Stimulated activated CD8-positive, alpha-beta memory T cell treated with anti-CD3 and anti-CD28 coated beads, Interleukin-2, amount 100 ng/mL, for 48 hours (primary cell): Measurements from ENCODE around the gene UBE2K.
"Not testable (repeated sequence)": the region's sequence is repeated elsewhere in the genome, so short reads cannot be mapped to it uniquely, and the experiment has no call there.

Experiments
- DNase-seq, 2 donors: peaks; one replicate each; pipeline ENCODE4 v3.0.0-alpha.2; 2020; ENCODE audit warnings: low read depth in 2 of 2

The UBE2K gene

DNA sequence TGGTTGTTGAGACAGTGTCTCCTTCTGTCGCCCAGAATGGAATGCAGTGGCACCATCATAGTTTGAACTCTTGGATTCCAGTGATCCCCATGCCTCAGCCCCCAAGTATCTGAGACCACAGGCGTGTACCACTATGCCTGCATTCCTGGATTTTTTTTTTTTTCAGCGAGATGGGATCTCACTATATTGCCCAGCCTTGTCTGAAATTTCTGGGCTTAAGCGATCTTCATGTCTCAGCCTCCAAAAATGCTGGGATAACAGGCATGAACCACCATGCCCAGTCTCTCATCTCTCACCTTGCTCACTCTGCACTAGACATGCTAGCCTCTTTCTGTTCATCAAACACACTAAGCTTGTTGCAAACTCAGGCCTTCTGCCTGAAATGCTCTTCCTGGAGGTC is 104.1 kb downstream of the UBE2K start:
- DNase-seq = no peak

DNA sequence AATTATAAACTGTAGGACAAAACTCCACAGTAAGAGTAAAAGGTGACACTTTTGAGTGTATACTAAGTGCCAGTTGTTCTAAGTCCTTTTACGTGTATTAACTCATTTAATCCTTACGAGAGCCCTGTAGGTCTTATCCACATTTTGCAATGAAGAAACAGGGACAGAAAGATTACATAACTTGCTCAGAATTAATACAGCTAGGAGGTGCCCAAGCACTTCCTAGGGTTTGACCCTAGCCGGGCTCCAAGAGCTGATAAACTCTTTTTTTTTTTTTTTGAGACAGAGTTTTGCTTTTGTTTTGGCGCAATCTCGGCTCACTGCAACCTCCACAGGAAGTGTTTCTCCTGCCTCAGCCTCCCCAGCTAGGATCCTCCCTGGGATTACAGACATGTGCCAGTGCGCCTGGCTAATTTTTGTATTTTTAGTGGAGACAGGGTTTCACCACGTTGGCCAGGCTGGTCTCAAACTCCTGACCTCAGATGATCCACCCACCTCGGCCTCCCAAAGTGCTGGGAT is 110.4 kb downstream of the UBE2K start:
- no peak for DNase-seq

GRCh38 chr4:39812500-39812899 is 114.6 kb downstream of the UBE2K start:
- no peak for DNase-seq

DNA sequence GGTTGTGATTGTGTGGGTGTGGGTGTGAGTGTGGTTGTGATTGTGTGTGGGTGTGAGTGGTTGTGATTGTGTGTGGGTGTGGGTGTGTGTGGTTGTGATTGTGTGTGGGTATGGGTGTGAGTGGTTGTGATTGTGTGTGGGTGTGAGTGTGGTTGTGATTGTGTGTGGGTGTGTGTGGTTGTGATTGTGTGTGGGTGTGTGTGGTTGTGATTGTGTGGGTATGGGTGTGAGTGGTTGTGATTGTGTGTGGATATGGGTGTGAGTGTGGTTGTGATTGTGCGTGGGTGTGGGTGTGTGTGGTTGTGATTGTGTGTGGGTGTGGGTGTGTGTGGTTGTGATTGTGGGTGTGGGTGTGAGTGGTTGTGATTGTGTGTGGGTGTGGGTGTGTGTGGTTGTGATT is 115.1 kb downstream of the UBE2K start:
- not testable (repeated sequence) for DNase-seq

GRCh38 chr4:39813761-39814160 is 115.8 kb downstream of the UBE2K start:
- not testable (repeated sequence) for DNase-seq

DNA sequence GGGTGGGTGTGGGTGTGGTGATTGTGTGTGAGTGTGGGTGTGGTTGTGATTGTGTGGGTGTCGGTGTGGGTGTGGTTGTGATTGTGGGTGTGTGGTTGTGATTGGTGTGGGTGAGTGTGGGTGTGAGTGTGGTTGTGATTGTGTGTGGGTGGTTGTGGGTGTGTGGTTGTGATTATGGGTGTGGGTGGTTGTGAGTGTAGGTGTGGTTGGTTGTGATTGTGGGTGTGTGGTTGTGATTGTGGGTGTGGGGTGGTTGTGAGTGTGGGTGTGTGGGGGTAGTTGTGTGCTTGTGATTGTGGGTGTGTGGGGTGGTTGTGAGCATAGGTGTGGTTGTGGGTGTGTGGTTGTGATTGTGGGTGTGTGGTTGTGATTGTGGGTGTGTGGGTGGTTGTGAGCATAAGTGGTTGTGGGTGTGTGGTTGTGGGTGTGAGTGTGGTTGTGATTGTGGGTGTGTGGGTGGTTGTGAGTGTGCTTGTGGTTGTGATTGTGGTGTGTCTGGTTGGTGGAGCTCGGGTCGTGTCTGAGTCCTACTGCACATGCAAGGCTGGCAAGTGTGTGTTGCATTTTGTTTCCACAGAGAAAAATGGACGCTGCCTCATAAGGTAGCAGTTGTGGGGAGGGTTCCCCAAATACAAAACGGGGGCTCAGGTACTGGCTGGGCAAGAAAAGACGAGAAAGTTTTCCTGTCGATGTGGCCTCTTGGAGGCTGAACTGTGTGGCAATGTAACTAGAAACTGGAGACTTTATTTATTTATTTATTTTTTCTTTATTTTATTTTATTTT is 116.7 kb downstream of the UBE2K start:
- DNase-seq = no peak

DNA sequence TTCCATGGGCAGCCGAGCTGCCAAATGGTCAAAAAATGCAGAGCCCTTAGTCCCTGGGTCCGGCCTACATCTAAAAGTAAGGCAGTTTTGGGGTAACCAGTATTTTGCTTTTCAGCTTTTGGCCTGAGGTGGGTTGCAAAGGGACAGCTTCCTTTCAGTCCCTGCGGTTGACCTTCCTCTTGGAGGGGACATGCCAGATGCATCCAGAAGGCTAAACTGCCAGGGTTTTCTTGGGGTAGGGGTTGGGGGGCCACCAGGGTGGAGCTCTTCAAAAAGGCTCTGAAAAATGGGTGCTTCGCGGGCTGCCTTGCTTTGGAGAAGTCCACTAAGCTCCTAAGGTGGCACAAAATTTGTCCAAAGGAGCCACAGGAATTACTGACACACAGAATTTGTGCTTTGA is 120.7 kb downstream of the UBE2K start:
- DNase-seq = no peak

DNA sequence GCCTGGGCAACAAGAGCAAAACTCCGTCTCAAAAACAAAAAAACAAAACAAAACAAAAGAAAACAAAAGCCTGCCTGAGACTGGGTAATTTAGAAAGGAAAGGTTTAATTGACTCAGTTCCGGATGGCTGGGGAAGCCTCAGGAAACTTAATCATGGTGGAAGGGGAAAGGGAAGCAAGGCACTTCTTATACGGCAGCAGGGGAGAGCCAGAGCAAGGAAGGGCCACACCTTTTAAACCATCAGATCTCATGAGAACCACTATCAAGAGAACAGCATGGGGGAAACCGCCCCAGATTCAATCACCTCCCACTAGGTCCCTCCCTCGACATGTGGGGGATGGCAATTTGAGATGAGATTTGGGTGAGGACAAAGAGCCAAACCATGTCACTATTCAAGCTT is 122.2 kb downstream of the UBE2K start:
- no peak for DNase-seq

- no peak for DNase-seq
Observed at GRCh38 chr4:39821951-39822350, 124.0 kb downstream of the UBE2K start.

DNA sequence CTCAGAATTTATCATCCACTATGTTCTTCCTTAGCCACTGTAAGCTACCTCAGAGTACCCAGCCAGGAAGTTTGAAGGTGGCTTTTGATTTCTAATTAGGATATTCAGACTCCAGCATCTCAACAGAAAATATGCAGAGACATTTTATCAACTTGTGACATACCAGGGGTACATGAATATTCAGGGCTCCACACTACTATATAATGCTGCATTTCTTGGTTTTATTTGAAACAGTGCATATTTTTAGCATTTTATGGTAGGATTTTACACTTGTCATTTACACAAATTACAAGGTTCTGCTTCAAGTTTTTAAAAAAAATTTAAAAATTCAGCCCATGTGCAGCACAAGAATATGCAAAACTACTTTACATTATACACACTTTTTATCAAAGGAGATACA is 124.7 kb downstream of the UBE2K start:
- no peak for DNase-seq

- no peak for DNase-seq
Observed at GRCh38 chr4:39823191-39823590, 125.3 kb downstream of the UBE2K start.

- DNase-seq = no peak
Observed at GRCh38 chr4:39825090-39825489, 127.2 kb downstream of the UBE2K start.

GRCh38 chr4:39825741-39826231 is 127.8 kb downstream of the UBE2K start:
- DNase-seq = no peak
